ENCODE data around the gene SLC39A5. TPM values are rescaled to one million over a fixed set of nuclear protein-coding genes. Genes with fewer than 3 reads are reported as not detected.

The SLC39A5 gene
- total RNA-seq (2022; extraction: Qiagen RNA extraction) = not detected in 5 replicates

GRCh38 chr12:56229916-56230431 lies at the start of gene SLC39A5:
Gene SLC39A5, plus strand, starts transcription at chr12:56230051. Its CDS starts 1,224 bp downstream, at chr12:56231275.

GRCh38 chr12:56189099-56189917 lies 40.5 kb upstream of the SLC39A5 start, which contains the start of gene SMARCC2:
Gene SMARCC2, minus strand, starts transcription at chr12:56189483. Its CDS starts 22 bp downstream, at chr12:56189461.

GRCh38 chr12:56221757-56222530 lies 7.9 kb upstream of the SLC39A5 start, which contains the start of gene RNF41:
Gene RNF41, minus strand, starts transcription at chr12:56221922. Its CDS starts 7,875 bp downstream, at chr12:56214047.

GRCh38 chr12:56224102-56224701 lies 5.6 kb upstream of the SLC39A5 start, which contains the start of gene NABP2:
Gene NABP2, plus strand, starts transcription at chr12:56224342. Its CDS starts 515 bp downstream, at chr12:56224857.

GRCh38 chr12:56258068-56258819 lies 28.4 kb downstream of the SLC39A5 start, which contains the start of gene ANKRD52:
Gene ANKRD52, minus strand, starts transcription at chr12:56258384. Its CDS starts 115 bp downstream, at chr12:56258269.

GRCh38 chr12:56266693-56267442 lies 37.0 kb downstream of the SLC39A5 start, which contains the start of gene COQ10A:
Gene COQ10A, plus strand, starts transcription at chr12:56266942. Its CDS starts 177 bp downstream, at chr12:56267119.

Other genes with a start within 250 kb of the SLC39A5 start
- gene SUOX, start 232.8 kb upstream of the SLC39A5 start, total RNA-seq (2022; extraction: Qiagen RNA extraction) = 7.2 to 10.2 TPM (median 9.5 TPM) in 5 replicates
- gene IKZF4, start 209.0 kb upstream of the SLC39A5 start, total RNA-seq (2022; extraction: Qiagen RNA extraction) = 2.2 to 2.8 TPM (median 2.6 TPM) in 5 replicates
- 493 to 887 TPM (median 760 TPM) in 5 replicates for gene RPS26, start 188.1 kb upstream of the SLC39A5 start, total RNA-seq (2022; extraction: Qiagen RNA extraction)
- 0.78 to 1.5 TPM (median 1.1 TPM) in 5 replicates for gene ERBB3, start 149.9 kb upstream of the SLC39A5 start, total RNA-seq (2022; extraction: Qiagen RNA extraction)
- gene PA2G4, start 125.5 kb upstream of the SLC39A5 start, total RNA-seq (2022; extraction: Qiagen RNA extraction) = 268 to 375 TPM (median 283 TPM) in 5 replicates
- 4,103 to 6,224 TPM (median 5,662 TPM) in 5 replicates for gene RPL41, start 113.4 kb upstream of the SLC39A5 start, total RNA-seq (2022; extraction: Qiagen RNA extraction)
- 2.9 to 3.6 TPM (median 3.1 TPM) in 5 replicates for gene ZC3H10, start 111.8 kb upstream of the SLC39A5 start, total RNA-seq (2022; extraction: Qiagen RNA extraction)
- 63.6 to 69.7 TPM (median 65.9 TPM) in 5 replicates for gene ESYT1, start 101.8 kb upstream of the SLC39A5 start, total RNA-seq (2022; extraction: Qiagen RNA extraction)
- 66.8 to 83.8 TPM (median 78.9 TPM) in 5 replicates for gene MYL6B, start 77.5 kb upstream of the SLC39A5 start, total RNA-seq (2022; extraction: Qiagen RNA extraction)
- gene MYL6, start 71.7 kb upstream of the SLC39A5 start, total RNA-seq (2022; extraction: Qiagen RNA extraction) = 2,179 to 2,596 TPM (median 2,229 TPM) in 5 replicates
- 28.4 to 36.2 TPM (median 33.1 TPM) in 5 replicates for gene SMARCC2, start 40.6 kb upstream of the SLC39A5 start, total RNA-seq (2022; extraction: Qiagen RNA extraction)
- gene RNF41, start 8.1 kb upstream of the SLC39A5 start, total RNA-seq (2022; extraction: Qiagen RNA extraction) = 22.2 to 30.8 TPM (median 25.8 TPM) in 5 replicates
- gene NABP2, start 5.7 kb upstream of the SLC39A5 start, total RNA-seq (2022; extraction: Qiagen RNA extraction) = 55.6 to 63.2 TPM (median 62.6 TPM) in 5 replicates
- gene ANKRD52, start 28.3 kb downstream of the SLC39A5 start, total RNA-seq (2022; extraction: Qiagen RNA extraction) = 37.4 to 45.4 TPM (median 44.6 TPM) in 5 replicates
- gene COQ10A, start 36.9 kb downstream of the SLC39A5 start, total RNA-seq (2022; extraction: Qiagen RNA extraction) = 14.2 to 16.2 TPM (median 15.9 TPM) in 5 replicates
- 150 to 202 TPM (median 152 TPM) in 5 replicates for gene CS, start 70.3 kb downstream of the SLC39A5 start, total RNA-seq (2022; extraction: Qiagen RNA extraction)
- gene CNPY2, start 85.9 kb downstream of the SLC39A5 start, total RNA-seq (2022; extraction: Qiagen RNA extraction) = 91.7 to 148 TPM (median 140 TPM) in 5 replicates
- 13.6 to 17.4 TPM (median 14.0 TPM) in 5 replicates for gene PAN2, start 103.9 kb downstream of the SLC39A5 start, total RNA-seq (2022; extraction: Qiagen RNA extraction)
- gene IL23A, start 108.8 kb downstream of the SLC39A5 start, total RNA-seq (2022; extraction: Qiagen RNA extraction) = 0.43 to 0.69 TPM (median 0.53 TPM) in 5 replicates
- gene STAT2, start 130.1 kb downstream of the SLC39A5 start, total RNA-seq (2022; extraction: Qiagen RNA extraction) = 10.4 to 14.3 TPM (median 12.1 TPM) in 5 replicates
- gene APOF, start 132.8 kb downstream of the SLC39A5 start, total RNA-seq (2022; extraction: Qiagen RNA extraction) = not detected in 5 replicates
- 33.4 to 38.2 TPM (median 36.3 TPM) in 5 replicates for gene TIMELESS, start 219.4 kb downstream of the SLC39A5 start, total RNA-seq (2022; extraction: Qiagen RNA extraction)
- gene MIP, start 224.6 kb downstream of the SLC39A5 start, total RNA-seq (2022; extraction: Qiagen RNA extraction) = 0.10 to 0.22 TPM (median 0.20 TPM) in 3 of 5 replicates, not detected in the others
- gene SPRYD4, start 238.5 kb downstream of the SLC39A5 start, total RNA-seq (2022; extraction: Qiagen RNA extraction) = 1.7 to 2.1 TPM (median 1.9 TPM) in 5 replicates

Data from A549 treated with Hydrocortisone at 1 μM for 4 hours (cell line).